SW 1271 (cell line): Measurements from ENCODE around the gene PMAIP1.
"Not testable (repeated sequence)": the region's sequence is repeated elsewhere in the genome, so short reads cannot be mapped to it uniquely, and the experiment has no call there.

Source experiments
- DNase-seq, 2 experiments: peaks; one replicate each; lab custom pipeline; 2025; lab: John Stamatoyannopoulos, UW

Gene PMAIP1

DNA sequence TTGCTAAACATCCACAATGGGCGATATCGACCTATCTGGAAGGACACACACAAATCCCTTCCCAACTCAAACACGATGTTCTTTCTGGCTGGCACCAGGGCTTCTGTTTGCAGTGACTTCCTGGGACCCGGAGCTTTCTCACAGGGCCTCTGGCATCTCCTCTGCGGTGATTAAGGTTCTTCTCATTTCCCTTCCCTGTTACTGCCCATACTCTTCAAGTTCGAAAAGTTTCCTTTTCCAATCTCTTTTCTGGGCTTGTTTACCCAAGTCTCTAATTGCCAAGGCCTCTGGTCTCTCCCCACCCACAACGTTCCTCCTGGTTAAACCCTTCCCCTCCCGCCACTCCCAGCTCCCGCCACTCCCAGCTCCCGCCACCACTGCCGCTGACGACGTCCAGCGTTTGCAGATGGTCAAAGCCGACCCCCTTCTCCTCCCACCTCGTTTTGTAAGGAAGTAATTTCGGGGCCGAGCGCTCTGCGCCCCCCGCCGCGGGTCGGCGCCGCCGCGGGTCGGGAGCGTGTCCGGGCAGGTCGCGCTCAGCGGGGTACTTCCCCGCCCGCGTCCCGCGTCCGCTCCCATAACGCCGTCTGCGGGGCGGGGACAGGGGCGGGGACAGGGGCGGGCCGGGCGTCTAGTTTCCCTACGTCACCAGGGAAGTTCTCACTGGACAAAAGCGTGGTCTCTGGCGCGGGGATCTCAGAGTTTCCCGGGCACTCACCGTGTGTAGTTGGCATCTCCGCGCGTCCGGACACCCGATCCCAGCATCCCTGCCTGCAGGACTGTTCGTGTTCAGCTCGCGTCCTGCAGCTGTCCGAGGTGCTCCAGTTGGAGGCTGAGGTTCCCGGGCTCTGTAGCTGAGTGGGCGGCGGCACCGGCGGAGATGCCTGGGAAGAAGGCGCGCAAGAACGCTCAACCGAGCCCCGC lies at the start of gene PMAIP1:
Gene PMAIP1, plus strand, starts transcription at position 699 of the 924 bp plus-strand sequence. Its CDS starts 182 bp downstream, at position 881.
- peak; percentile 53 to 83 for DNase-seq

DNA sequence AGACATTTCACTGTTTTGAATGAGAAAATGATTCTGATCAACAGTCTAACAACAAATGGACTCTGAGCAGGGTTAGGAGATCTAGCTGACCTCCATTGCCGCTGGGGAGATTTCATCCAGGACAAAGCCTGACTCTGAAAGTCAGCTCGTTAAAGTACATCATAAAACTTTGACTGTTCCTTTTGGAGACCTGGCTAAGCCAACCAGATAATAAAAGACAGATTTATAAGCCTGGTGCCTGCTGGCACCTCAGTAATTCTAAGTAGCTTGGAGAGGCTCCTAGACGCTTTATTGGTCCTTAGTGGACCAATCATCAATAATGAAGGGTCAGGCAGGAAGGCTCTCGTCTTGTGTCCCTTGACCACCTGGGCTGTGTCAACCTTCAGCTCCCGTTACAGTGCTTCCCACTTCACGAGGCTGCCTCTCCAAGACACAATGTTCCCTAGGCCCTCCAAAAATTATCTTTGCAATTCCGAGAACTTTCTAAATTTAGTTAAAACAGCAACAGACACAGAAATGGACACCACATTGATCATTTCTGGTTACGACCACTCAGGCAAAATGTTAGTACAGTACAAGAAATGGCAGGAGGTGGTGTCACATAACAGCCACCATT lies 47.9 kb upstream of the PMAIP1 start:
- DNase-seq, result no peak

DNA sequence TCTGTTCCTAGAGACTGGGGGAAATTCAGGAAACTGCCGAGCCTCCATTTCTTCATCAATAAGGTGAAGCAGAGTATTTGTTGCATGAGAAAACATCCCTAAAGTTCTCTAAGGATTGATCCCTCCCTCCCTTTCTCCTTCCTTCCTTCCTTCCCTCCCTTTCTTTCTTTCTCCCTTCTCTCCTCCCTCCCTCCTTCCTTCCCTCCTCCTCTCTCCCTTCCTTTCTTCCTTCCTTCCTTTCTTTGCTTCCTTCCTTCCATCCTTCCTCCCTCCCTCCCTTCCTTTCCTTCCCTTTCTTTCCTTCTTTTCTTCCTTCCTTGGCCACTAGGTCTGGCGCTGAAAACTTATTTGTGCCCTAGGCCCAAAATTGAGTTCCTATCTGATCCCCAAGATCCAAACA lies 47.2 kb upstream of the PMAIP1 start:
- no peak for DNase-seq

DNA sequence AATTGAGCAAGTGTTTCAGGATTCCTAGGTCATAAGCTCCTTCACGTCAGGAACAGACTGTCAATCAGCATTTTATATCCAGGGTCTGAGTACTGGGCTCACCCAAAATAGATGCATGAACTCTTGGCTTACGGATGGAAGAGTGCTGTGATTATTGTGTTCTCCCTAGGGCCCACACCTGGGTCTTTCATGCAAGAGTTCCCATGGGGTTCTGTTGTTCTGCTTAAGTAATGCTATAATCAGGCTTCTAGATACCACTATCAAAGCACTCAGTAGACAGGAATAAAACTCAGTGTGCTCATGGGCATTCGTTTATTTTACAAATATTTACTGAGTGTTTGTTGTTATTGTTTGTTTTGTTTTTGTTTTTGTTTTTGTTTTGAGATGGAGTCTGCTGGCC lies 46.4 kb upstream of the PMAIP1 start:
- no peak for DNase-seq

DNA sequence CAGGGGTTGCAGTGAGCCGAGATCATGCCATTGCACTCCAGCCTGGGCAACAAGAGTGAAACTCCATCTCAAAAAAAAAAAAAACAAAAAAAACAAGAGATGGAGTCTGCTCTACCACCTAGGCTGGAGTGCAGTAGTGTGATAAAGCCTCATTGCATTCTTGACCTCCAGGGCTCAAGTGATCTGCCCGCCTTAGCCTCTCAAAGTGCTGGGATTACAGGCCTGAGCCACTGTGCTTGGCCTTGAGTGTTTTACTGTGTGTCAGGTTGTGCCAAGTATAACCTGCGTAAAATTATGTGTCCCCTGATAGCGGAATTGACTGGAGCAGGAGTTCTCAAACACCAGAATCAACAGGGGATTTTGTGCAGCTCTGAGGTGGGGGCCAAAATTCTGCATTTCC lies 45.8 kb upstream of the PMAIP1 start:
- not testable (repeated sequence) for DNase-seq

DNA sequence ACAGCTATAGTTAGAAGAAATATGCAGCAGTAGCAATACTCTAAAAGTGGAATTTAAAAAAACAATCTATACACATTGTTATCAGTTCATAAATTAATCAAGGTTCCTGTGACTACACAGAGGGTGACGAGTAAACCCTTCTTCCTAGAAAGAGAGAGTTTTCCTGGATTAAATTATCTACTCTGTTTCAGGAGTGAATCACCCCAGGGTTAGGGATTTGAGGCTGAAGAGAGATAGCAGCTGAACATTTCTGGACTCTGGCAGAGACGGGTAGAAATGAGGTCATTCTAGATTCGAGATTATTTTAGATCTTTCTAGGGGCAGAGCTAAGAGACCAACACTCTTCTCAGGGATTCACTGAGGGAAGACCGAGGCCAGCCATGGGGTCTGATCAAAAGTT lies 38.8 kb upstream of the PMAIP1 start:
- no peak for DNase-seq

DNA sequence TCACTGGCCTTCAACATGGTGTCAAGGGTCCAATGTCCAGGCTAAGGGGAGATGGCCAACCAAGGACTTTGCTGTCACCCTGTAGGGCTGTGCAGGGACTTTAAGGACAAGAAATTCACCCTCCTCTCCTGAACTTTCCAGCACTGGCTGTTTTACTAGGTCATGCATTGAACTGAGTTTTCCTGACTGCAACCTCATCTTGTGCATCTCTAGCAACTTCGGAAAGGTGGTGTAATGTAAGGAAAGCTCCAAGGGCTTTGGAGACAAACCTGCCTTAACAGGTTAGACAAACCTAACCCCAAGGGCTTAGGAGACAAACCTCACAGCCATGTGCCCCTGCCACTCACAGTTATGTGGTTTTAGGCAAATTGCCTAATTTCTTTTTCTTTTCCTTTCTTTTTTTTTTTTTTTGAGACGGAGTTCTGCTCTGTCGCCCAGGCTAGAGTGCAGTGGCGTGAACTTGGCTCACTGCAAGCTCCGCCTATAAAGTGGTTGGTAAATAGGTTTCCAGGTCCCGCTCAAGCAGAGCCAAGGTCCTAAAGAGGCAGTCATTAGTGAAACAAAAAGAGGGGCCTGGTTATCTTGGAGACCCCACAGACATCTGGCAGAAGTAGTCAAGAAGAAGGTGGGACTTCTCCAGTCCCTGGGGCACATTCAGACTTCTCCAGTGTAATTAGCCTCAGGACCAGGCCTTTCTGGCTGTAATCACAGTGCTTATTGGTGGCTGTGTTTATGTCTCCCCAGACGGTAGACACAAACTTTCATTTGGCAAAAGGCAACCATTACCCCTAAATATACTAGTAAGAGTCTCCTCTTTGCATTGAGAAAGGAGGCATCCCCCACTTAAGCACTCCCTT lies 37.6 kb upstream of the PMAIP1 start:
- no peak for DNase-seq

DNA sequence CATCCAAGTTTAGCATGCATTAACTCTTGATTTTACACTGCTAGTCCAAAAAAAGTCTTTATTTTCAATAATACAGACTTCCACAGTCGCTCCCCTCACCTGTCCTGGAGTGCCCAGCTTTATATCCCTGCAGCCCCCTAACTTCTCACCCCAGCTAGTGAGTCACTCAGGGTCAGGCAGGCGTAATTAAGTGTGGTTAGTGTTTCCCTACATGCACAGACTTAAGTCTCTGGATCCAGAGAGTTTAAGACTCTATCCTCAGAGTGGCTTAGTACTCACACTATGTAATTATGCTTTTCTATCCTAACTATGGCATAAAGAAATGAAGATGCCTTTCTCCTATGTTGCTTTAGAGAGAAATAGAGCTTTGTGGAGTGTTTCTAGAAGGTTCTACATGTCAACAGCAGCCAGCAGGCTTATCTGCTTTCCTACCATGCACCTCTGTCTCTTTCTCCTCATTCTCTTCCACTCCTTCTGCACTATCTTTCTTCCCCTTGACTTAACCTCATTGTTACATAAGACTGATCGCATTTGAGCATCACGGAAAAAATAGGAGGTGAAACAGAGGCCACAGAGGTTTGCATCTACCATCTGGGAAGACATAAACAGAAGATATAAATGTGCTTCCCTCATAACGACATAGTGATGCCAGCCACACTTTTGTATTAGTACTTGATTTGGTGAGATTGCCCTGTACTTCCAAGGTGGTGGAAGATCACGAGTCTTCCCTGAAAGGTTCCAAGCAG lies 34.4 kb upstream of the PMAIP1 start:
- no peak for DNase-seq

DNA sequence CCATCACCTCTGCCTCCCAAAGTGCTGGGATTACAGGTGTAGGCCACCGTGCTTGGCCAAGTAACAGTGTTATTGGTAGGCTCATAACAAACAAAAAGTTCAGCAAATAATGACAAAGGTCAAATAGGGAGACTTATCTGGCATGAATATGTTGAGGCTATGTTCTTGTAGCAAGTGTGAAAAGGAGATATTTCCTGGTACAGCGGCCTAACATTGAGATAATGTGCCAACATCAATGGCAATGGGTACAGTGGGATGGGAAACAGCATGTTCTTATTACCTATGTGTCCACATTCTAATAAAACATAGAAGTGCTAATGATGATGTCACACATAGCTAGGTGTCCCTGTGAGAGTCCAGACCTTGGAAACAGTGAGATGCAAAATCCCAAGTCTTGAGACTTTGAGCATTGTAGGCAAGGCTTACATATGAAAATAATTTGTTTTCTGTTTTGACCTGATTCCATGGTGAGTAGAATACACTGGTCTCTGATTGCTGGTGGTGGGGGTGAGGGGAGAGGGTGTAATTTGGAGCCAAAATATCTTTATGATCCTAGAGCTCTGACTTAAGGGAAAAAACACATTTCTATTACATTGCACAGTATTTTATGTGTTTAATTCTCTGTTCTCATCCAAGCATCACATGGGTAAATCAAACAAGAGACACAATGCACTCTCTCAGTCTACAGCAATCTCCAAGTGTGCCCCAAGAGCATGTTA lies 33.1 kb upstream of the PMAIP1 start:
- DNase-seq, result no peak

DNA sequence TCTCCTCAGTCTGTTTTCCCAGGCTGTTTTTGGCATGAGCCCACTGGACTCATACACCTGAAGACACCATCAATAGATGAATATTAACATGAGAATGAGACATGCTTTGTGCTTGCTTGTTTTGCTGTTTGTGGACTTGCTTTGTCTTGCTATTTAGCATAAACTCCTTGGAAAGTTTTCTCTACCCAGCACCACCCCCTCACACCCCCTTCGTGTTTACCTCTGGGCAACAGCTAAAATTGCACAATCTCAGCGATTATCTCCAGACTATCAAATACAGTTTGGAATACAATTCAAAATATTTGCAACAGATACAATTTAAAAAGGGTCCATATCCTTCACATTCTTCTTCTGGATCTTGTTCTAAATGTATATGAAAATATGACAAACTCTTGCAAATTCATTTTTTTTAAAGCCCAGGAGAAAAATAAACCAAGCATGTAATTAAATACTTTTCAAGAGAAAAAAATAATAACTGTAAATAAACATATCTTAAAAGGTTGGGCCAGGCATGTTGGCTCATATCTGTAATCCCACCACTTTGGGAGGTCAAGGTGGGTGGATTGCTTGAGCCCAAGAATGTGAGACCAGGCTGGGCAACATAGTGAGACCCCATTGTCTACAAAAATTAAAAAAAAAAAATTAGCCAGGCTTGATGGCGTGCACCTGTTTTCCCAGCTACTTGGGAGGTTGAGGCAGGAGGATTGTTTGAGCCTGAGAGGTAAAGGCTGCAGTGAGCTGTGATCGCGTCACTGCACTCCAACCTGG lies 32.3 kb upstream of the PMAIP1 start:
- DNase-seq, result no peak

DNA sequence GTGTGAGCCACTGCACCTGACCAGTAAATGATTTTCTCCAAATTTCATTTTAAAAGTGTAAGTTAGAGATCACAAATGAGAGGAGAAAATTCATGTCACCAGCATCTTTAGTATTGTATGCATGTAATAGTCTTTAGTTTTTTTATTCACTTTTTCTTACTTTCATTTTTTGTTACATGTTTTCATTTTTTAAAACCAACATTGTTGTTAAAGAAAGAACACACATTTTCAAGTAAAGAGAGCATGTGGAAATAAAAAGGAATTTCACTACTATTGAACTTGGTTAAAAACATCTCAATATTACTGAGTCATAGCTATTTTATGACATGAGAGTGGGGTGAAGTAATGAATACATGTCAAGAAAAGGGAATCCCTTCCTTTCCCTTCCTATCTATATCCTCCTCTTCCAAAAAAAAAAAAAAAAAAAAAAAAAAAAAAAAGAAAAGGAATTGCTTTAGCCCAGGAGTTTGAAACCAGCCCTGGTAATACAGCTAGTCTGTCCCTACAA lies 29.1 kb upstream of the PMAIP1 start:
- DNase-seq, result no peak

DNA sequence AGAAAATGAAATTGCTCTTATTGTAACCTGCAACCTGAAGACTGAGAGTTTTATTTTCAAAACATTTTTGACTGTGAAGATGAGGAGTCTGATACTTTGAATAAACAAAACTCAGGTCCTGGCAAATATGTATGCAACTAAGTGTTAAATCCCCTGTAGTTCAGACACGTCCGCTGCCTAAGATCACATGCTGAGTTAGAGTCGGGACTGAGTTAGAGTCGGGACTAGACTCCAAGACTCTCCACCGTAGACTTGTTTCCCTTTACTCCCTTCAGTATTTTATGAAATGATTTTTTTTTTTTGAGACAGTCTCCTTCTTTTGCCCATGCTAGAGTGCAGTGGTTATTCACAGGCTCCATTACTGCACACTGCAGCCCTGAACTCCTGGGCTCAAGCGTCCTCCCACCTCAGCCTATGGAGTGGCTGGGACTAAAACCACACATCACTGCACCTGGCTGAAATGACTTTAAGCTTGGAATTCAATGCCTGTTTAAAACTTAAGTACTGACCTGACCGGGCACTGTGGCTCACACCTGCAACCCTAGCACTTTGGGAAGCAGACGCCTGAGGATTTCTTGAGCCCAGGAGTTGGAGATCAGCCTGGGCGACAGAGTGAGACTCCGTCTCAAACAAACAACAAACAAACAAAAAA lies 28.0 kb upstream of the PMAIP1 start:
- DNase-seq, result no peak

DNA sequence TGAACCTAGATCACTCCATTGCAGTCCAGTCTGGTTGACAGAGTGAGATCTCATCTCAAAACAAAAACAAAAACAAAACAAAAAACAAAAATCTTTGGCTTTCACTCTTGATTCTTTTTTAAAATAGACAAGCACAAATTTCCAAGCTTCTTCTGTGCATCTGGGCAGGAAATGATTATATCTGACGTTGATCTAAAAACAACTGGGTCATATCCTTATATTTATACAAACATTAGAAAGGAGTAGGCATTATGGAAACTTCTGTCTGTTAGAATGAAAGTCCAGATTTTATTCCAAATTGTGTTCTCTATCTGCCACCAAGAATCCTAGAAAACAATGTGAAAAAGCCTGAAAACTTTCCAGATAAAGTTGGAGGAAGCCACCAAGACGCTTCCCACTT lies 26.2 kb upstream of the PMAIP1 start:
- no peak for DNase-seq

DNA sequence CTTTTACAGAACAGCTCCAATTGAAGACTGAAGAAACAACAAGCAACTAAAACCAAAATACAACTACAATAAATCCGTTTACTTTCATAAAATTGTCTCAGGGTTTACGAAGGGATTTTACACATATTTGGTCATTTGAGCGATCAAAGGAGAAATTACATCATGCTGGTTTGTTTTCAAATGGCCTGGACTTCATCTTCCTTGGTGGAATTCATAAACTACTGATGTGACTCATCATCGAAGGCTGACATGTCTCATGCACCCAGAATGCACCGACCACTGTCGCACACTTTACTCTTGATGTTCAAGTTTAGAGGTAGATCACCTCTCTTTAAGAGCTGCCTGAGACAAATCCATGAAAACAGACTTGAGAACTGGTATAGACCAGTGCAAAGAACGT lies 25.6 kb upstream of the PMAIP1 start:
- no peak for DNase-seq

DNA sequence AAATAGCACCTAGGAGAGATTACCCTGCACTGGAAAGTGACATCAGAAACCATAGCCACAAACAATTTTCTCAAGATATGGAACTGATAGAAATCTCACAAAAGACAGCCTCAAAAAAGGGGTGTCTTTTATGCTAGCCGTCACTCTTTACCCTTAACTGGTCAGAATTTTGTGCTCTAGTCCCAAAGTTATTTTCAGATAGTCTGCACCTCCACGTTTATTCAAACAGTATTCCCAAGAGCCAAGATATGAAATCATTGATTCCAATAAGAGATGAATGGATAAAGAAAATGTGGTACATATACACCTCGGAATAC lies 23.5 kb upstream of the PMAIP1 start:
- DNase-seq, result no peak

DNA sequence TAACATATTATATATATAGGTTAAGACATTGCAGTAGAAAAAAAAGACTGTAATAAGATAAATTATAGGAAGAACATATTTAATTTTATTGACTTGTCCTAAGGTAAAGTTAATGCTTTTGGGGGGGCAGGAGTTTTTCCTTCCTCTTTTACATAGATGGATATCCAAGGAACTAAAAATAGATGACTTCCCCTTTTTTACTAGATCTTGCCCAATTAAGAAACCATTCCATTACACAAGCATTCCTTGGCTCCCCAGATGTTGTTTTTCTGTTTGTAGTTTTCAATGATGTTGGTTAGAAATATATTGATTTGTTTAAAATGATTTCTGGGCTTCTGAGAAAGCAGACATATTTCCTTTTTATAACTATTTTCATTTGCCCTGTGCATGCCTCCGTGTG lies 22.4 kb upstream of the PMAIP1 start:
- DNase-seq, result no peak

DNA sequence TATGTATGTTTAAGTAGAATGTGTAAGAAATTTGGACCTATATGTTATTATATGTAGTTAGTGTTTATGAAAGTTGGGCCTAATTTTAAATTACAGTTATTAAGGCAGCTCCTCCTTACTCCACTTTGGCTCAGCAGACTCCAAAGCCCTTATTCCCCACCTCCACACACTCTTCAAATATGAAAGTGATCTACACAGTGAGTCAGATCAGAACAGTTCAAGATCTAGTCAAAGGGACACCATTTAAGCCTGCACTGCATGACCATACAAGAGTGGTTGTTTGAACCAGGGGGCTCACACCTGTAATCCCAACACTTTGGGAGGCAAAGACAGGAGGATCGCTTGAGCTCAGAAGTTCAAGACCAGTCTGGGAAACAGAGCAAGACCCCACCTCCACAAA lies 21.2 kb upstream of the PMAIP1 start:
- no peak for DNase-seq

DNA sequence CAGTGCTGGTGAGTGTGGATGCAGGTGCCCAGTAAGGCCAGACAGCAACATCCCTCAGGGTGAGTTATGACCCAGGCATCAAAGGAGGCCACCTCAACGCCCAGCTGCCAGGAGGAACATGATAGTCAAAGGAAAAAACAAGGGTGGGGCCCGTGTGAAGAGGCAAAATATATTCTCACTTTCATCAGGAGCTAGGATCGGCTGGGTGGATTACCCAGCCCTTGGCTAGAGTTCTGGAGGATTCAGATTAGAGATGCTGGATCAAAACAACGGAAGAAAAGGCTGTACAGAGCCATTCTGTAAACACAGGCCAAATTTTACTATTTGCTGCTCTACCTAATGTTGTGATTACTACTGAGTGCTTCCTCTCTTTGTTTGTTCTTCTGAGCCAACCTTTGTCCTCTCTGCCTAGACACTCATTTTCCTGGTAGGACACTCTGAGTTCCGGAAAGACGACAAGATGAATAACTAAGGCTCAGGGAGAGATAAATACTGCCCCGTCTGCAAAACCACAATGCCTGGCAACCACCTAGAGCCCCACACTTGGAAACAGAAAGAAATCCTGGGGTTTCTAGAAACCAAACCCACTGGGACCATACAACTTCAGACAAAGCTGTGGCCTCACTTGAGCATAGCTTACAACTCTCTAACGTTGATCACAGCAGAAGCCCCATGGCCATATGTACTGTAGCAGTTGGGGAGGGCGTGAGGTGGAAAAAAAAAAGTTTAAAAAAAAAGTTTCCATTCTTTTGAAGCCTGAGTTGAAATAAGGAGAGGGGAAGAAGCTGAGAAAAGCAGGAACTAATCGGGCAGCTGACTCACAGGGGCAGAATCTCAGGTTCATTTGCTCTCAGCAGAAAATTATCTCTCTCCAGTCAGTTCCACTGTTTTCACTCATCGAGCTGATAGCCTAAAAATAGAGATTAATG lies 17.8 kb upstream of the PMAIP1 start:
- DNase-seq, result no peak

DNA sequence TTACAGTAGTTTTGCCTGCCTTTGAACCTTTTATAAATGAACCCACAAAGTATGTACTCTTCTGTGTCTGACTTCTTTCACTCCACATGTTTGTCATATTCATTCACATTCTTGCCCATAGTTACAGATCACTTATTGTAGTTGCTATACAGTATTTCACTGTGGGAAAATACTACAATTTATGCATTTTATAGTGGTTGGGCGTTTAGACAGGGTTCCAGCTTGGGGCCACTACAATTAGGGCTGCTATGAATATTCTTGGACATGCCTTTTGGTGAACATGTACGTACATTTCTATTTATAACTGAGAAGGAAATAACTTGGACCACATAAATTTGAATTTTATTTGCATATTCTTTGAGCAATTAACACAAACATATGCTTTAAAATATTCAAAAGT lies 15.4 kb upstream of the PMAIP1 start:
- DNase-seq, result no peak
